ENCODE results near the gene ZNF747. TPM values are rescaled to one million over a fixed set of nuclear protein-coding genes. Genes with fewer than 3 reads are reported as not detected.

The ZNF747 gene
- total RNA-seq, 1 donor from 2014 or later: 15.2 TPM

- Mint-ChIP-seq H3K4me1 (peaks cover 25% of the 10 kb centered on the region), H3K4me3 (peak overlapping the region; percentile 67), H3K36me3 (peaks cover 9% of the 10 kb centered on the region), H3K27me3 (ENCODE audit: low read depth) (no peaks in the 10 kb centered on the region), H3K27ac (peak overlapping the region; percentile 98), H3K9me3 (no peaks in the 10 kb centered on the region)
- no peak for TF ChIP-seq CTCF (IDR thresholded peaks at IDR 0.05; ENCODE audit: unreplicated experiment)
- peak; percentile 96 to 97 for DNase-seq (ENCODE audit: low spot score in 2 of 2, unreplicated experiment in 2 of 2)
Observed at GRCh38 chr16:30526823-30527634, 7.6 kb downstream of the ZNF747 start.

GRCh38 chr16:30526137-30526822 is 8.4 kb downstream of the ZNF747 start, which contains the start of gene ZNF768:
Gene ZNF768 (minus strand): TSS chr16:30526566. CDS start chr16:30526413, 153 bp downstream.
- peak within 1 kb of the TSS; percentile 98 for H3K27ac Mint-ChIP-seq
- peaks cover 6% of the 10 kb centered on the region for H3K36me3 Mint-ChIP-seq
- H3K4me1 Mint-ChIP-seq: peaks cover 25% of the 10 kb centered on the region
- peak in 1 of 2 experiments; percentile 56 for DNase-seq (ENCODE audit: low spot score in 2 of 2, unreplicated experiment in 2 of 2)
- no peaks in the 10 kb centered on the region for H3K9me3 Mint-ChIP-seq
- no peak for TF ChIP-seq CTCF (IDR thresholded peaks at IDR 0.05; ENCODE audit: unreplicated experiment)
- peak within 1 kb of the TSS; percentile 82 for H3K4me3 Mint-ChIP-seq
- no peaks in the 10 kb centered on the region for H3K27me3 Mint-ChIP-seq (ENCODE audit: low read depth)

- Mint-ChIP-seq H3K4me3 (peak overlapping the region; percentile 82), H3K27ac (peak overlapping the region; percentile 90), H3K27me3 (ENCODE audit: low read depth) (no peaks in the 10 kb centered on the region), H3K9me3 (no peaks in the 10 kb centered on the region), H3K4me1 (peaks cover 25% of the 10 kb centered on the region), H3K36me3 (peaks cover 3% of the 10 kb centered on the region)
- TF ChIP-seq CTCF (IDR thresholded peaks at IDR 0.05; ENCODE audit: unreplicated experiment): no peak
- DNase-seq (ENCODE audit: low spot score in 2 of 2, unreplicated experiment in 2 of 2): no peak
Observed at GRCh38 chr16:30525844-30526136, 8.9 kb downstream of the ZNF747 start.

GRCh38 chr16:30524575-30525568 is 9.8 kb downstream of the ZNF747 start:
- Mint-ChIP-seq H3K27me3 (ENCODE audit: low read depth) (no peaks in the 10 kb centered on the region), H3K4me1 (peaks cover 20% of the 10 kb centered on the region), H3K36me3 (peaks cover 3% of the 10 kb centered on the region), H3K9me3 (no peaks in the 10 kb centered on the region), H3K27ac (no peak overlapping the region), H3K4me3 (peak overlapping the region; percentile 34)
- DNase-seq (ENCODE audit: low spot score in 2 of 2, unreplicated experiment in 2 of 2): no peak
- TF ChIP-seq CTCF (IDR thresholded peaks at IDR 0.05; ENCODE audit: unreplicated experiment): no peak

All from mesothelial cell of epicardium (in vitro differentiated cells).